ENCODE measurements around the gene COPB1.
A peak's percentile ranks its signal among the peaks of the same experiment; 100 is the strongest.

The COPB1 gene

DNA sequence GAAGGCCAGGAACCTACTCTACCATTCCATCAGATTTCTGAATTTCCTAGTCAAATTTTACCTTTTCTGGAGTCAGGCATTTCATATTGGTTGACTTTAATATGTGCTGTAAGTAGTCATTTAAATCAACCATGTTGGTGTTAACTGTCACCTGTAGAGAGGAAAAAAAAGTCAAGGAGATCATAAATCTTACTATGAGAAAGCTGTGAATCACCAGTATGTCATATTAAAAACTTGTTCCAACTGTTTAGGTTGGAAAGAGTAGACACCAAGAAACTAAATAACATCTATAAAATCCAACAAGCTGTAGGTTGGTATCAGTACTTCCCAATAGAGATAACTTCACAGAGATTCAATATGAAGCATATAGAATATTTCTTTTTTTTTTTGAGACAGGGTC, 39.5 kb downstream of the COPB1 start:
- H3K9me3 Mint-ChIP-seq, result no peaks in the 10 kb centered on the region
- H3K36me3 Mint-ChIP-seq, result peaks cover 7% of the 10 kb centered on the region
- no peak for ATAC-seq (ENCODE audit: low read depth)
- H3K27ac Mint-ChIP-seq, result no peak overlapping the region
- no peak overlapping the region for H3K4me3 Mint-ChIP-seq
- H3K4me1 Mint-ChIP-seq, result no peaks in the 10 kb centered on the region
- no peaks in the 10 kb centered on the region for H3K27me3 Mint-ChIP-seq
- DNase-seq (ENCODE audit: low spot score in 2 of 2), result no peak

DNA sequence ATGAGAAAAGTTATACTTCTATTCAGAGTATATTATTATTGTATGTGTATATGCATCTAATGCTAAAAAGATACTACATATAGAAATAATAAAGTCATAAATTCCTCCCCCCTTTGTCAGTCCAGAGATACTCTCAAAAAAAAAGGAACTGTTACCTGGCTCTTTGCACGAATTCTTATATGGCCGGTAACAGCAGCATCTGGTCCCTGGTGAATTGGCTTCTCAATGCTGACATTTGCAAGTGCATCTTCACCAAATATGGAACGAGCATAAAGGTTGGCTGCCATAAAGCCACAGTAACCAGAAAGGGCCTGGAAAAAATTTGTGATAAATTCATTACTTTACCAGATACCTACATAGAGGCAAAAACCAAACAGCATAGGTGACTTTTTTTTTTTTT, 41.2 kb downstream of the COPB1 start:
- no peaks in the 10 kb centered on the region for H3K9me3 Mint-ChIP-seq
- ATAC-seq (ENCODE audit: low read depth), result no peak
- no peak for DNase-seq (ENCODE audit: low spot score in 2 of 2)
- no peaks in the 10 kb centered on the region for H3K27me3 Mint-ChIP-seq
- H3K4me3 Mint-ChIP-seq, result no peak overlapping the region
- peak overlapping the region; percentile 32 for H3K27ac Mint-ChIP-seq
- H3K4me1 Mint-ChIP-seq, result no peaks in the 10 kb centered on the region
- peaks cover 7% of the 10 kb centered on the region for H3K36me3 Mint-ChIP-seq

GRCh38 chr11:14455648-14456430, 43.8 kb downstream of the COPB1 start:
- H3K9me3 Mint-ChIP-seq, result no peaks in the 10 kb centered on the region
- ATAC-seq (ENCODE audit: low read depth), result no peak
- DNase-seq (ENCODE audit: low spot score in 2 of 2), result no peak
- peaks cover 9% of the 10 kb centered on the region for H3K36me3 Mint-ChIP-seq
- H3K4me3 Mint-ChIP-seq, result no peak overlapping the region
- H3K27ac Mint-ChIP-seq, result peak overlapping the region; percentile 78
- no peaks in the 10 kb centered on the region for H3K27me3 Mint-ChIP-seq
- H3K4me1 Mint-ChIP-seq, result peaks cover 5% of the 10 kb centered on the region

GRCh38 chr11:14454861-14455632, 44.6 kb downstream of the COPB1 start:
- ATAC-seq (ENCODE audit: low read depth) (no peak), DNase-seq (ENCODE audit: low spot score in 2 of 2) (peak; percentile 10 to 16)
- H3K4me1 Mint-ChIP-seq, result peaks cover 8% of the 10 kb centered on the region
- no peaks in the 10 kb centered on the region for H3K9me3 Mint-ChIP-seq
- H3K4me3 Mint-ChIP-seq, result no peak overlapping the region
- H3K27ac Mint-ChIP-seq, result no peak overlapping the region
- peaks cover 11% of the 10 kb centered on the region for H3K36me3 Mint-ChIP-seq
- H3K27me3 Mint-ChIP-seq, result no peaks in the 10 kb centered on the region

GRCh38 chr11:14451825-14452224, 47.8 kb downstream of the COPB1 start:
- H3K4me3 Mint-ChIP-seq, result no peak overlapping the region
- peak overlapping the region; percentile 98 for H3K27ac Mint-ChIP-seq
- DNase-seq (ENCODE audit: low spot score in 2 of 2) (peak in 1 of 2 donors; percentile 57), ATAC-seq (ENCODE audit: low read depth) (peak; percentile 92)
- no peaks in the 10 kb centered on the region for H3K27me3 Mint-ChIP-seq
- peaks cover 12% of the 10 kb centered on the region for H3K4me1 Mint-ChIP-seq
- peaks cover 7% of the 10 kb centered on the region for H3K36me3 Mint-ChIP-seq
- no peaks in the 10 kb centered on the region for H3K9me3 Mint-ChIP-seq

GRCh38 chr11:14449302-14449714, 50.3 kb downstream of the COPB1 start:
- Mint-ChIP-seq H3K27ac (peak overlapping the region; percentile 65), H3K36me3 (peaks cover 4% of the 10 kb centered on the region), H3K4me3 (no peak overlapping the region), H3K27me3 (no peaks in the 10 kb centered on the region), H3K9me3 (no peaks in the 10 kb centered on the region), H3K4me1 (peaks cover 14% of the 10 kb centered on the region)
- ATAC-seq (ENCODE audit: low read depth) (no peak), DNase-seq (ENCODE audit: low spot score in 2 of 2) (no peak)

- peaks cover 4% of the 10 kb centered on the region for H3K36me3 Mint-ChIP-seq
- no peaks in the 10 kb centered on the region for H3K9me3 Mint-ChIP-seq
- ATAC-seq (ENCODE audit: low read depth) (no peak), DNase-seq (ENCODE audit: low spot score in 2 of 2) (no peak)
- no peak overlapping the region for H3K4me3 Mint-ChIP-seq
- H3K27ac Mint-ChIP-seq, result peak overlapping the region; percentile 25
- H3K4me1 Mint-ChIP-seq, result peaks cover 14% of the 10 kb centered on the region
- no peaks in the 10 kb centered on the region for H3K27me3 Mint-ChIP-seq
These were observed 51.4 kb downstream of the COPB1 start for GRCh38 chr11:14448240-14448639.

DNA sequence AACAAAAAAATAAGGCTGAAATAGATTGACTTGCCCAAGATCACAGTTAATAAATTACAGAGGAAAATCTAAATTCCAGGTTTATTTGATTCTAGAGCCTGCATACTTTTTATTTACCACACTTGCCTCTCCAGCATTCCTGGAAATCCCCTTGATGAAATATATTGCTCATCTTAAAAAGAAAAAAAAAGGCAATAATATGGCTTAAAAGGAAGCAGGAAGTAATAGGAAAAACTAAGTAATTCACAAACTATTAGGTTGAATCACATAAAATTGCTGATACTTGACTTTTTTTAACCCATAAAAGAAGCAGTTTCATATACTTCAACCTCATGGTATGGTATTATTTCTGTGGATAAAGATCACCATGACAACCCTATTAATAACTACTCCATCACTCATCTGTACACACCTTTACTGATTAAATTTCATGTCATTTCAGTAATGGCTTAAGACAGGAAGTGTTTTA, 52.9 kb downstream of the COPB1 start:
- peak overlapping the region; percentile 77 for H3K27ac Mint-ChIP-seq
- H3K36me3 Mint-ChIP-seq, result peaks cover 4% of the 10 kb centered on the region
- no peaks in the 10 kb centered on the region for H3K27me3 Mint-ChIP-seq
- peaks cover 9% of the 10 kb centered on the region for H3K4me1 Mint-ChIP-seq
- no peaks in the 10 kb centered on the region for H3K9me3 Mint-ChIP-seq
- no peak overlapping the region for H3K4me3 Mint-ChIP-seq
- DNase-seq (ENCODE audit: low spot score in 2 of 2) (no peak), ATAC-seq (ENCODE audit: low read depth) (peak; percentile 33)

DNA sequence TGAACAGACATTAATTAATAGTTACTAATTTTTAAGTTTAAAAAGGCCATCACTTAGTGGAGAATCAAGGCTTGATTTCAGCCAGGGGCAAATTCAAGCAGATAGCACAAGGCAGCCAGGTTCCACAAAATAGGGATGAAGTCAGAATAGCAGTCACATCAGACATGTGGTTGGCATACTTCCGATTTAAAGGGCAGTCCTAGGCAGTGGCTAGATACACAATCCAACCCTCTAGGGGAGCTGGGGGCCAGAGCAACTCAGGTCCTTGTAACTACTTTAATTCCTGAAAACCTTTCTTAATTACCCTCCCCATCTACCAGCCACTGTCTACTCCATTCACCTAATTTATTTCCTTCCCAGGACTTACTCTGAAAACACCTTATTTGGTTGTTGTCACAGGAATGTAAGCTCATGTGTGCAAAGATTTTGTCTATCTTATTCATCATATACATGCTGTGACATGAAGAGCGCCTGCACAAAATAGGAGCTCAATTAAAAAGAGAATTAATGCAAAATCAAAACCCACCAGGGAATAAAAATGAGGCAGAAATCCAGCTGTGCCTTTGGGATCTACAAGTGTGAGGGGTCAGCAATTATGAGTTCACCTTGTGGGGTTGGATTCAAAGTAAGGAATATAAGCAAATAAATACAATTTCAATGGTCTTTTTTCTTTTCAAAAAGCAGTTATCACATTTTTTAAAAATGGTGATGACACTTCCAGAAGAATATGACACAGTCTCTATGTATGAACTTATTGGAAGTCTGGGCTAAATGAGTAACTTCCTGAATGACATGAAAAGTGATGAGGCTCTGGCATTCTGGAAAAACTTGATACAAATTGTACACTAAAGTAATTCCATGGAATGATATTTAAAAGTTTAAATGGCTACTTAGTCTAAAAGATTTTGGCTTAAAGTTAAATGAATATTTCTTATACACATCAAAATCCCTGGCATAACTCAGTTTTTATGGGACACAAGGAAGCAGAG, 53.8 kb downstream of the COPB1 start:
- no peak overlapping the region for H3K4me3 Mint-ChIP-seq

GRCh38 chr11:14444441-14445189, 55.0 kb downstream of the COPB1 start:
- H3K4me3 Mint-ChIP-seq, result no peak overlapping the region
- no peaks in the 10 kb centered on the region for H3K9me3 Mint-ChIP-seq
- peak overlapping the region; percentile 28 for H3K27ac Mint-ChIP-seq
- peaks cover 6% of the 10 kb centered on the region for H3K4me1 Mint-ChIP-seq
- H3K36me3 Mint-ChIP-seq, result peaks cover 2% of the 10 kb centered on the region
- ATAC-seq (ENCODE audit: low read depth), result no peak
- DNase-seq (ENCODE audit: low spot score in 2 of 2), result no peak
- no peaks in the 10 kb centered on the region for H3K27me3 Mint-ChIP-seq

More for the DNA sequence above, 53.8 kb downstream of the COPB1 start:
- Mint-ChIP-seq H3K27ac (no peak overlapping the region), H3K9me3 (no peaks in the 10 kb centered on the region), H3K4me1 (peaks cover 8% of the 10 kb centered on the region), H3K27me3 (no peaks in the 10 kb centered on the region), H3K36me3 (peaks cover 4% of the 10 kb centered on the region)
- no peak for DNase-seq (ENCODE audit: low spot score in 2 of 2)
- ATAC-seq (ENCODE audit: low read depth), result no peak

DNA sequence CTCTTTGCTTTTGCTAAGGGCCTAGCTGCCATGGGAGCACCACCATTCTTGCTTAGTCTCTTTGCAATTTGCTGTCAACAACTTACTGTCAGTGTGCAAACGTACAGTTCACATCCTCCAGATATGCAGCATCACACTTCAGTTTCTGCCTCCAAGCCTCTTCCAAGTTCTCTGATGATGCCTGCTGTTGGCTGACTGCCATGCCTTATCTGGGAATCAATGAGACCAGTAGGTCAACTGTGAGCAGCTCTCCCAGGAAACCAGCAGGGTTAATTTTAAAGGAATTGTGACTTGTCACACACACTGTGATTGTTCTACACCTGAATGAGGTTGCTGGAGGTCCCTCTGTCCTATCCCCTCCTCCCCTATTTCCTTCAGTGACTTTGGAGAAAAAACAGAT, 56.0 kb downstream of the COPB1 start:
- peaks cover 13% of the 10 kb centered on the region for H3K4me1 Mint-ChIP-seq
- H3K27me3 Mint-ChIP-seq, result no peaks in the 10 kb centered on the region
- no peak overlapping the region for H3K27ac Mint-ChIP-seq
- H3K4me3 Mint-ChIP-seq, result no peak overlapping the region
- no peak for DNase-seq (ENCODE audit: low spot score in 2 of 2)
- no peak for ATAC-seq (ENCODE audit: low read depth)
- peaks cover 2% of the 10 kb centered on the region for H3K36me3 Mint-ChIP-seq
- no peaks in the 10 kb centered on the region for H3K9me3 Mint-ChIP-seq

DNA sequence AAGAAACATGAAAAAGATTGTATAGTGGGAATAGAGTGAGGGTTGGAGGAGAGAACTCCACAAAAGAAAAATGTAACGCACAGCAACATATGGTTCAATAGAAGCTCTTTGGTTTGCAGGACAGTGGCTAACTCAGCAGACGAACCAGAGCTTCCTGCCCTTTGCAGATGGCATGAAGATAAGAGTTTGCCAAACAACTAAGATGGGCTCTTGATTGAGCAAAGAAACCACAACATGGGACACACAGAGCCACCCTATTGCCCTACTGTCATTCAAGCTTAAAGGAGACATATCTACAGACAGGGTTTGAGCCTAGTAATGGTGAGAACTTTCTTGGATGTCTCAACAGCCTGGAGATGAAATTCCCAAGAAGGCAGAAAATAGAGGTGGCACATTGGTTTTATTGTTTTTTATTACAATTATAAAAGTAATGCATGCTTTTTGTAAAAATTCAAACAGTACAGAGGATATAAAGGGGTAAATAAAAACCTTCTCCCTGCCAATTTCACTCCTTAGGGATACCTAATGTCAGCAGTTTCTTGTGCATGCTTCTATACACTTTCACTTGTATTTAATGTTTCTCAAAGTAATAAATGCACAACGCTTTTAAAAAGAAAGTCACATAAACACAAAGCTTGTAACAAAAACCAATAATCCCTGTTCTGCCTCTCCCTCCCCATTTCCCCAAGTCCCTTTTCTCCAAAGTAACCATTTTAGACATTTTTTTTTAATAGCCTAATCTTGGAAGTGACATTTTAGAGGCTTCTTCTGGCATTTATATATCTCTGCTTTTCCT, 63.7 kb downstream of the COPB1 start:
- ATAC-seq (ENCODE audit: low read depth) (no peak), DNase-seq (ENCODE audit: low spot score in 2 of 2) (no peak)
- Mint-ChIP-seq H3K27me3 (no peaks in the 10 kb centered on the region), H3K9me3 (no peaks in the 10 kb centered on the region), H3K4me3 (no peak overlapping the region), H3K4me1 (peaks cover 15% of the 10 kb centered on the region), H3K27ac (no peak overlapping the region), H3K36me3 (no peaks in the 10 kb centered on the region)

Data from memory B cell (primary cell).